Activated effector memory CD4-positive, alpha-beta T cell treated with anti-CD3 and anti-CD28 coated beads, Interleukin-2, amount 50 U/mL, for 16 hours (primary cell): ENCODE data around the gene RASSF3.
"Not testable (repeated sequence)": the region's sequence is repeated elsewhere in the genome, so short reads cannot be mapped to it uniquely, and the experiment has no call there.

Source experiments
- DNase-seq: peaks from one replicate; pipeline ENCODE4 v3.0.0-alpha.2; 2020

RASSF3 gene

DNA sequence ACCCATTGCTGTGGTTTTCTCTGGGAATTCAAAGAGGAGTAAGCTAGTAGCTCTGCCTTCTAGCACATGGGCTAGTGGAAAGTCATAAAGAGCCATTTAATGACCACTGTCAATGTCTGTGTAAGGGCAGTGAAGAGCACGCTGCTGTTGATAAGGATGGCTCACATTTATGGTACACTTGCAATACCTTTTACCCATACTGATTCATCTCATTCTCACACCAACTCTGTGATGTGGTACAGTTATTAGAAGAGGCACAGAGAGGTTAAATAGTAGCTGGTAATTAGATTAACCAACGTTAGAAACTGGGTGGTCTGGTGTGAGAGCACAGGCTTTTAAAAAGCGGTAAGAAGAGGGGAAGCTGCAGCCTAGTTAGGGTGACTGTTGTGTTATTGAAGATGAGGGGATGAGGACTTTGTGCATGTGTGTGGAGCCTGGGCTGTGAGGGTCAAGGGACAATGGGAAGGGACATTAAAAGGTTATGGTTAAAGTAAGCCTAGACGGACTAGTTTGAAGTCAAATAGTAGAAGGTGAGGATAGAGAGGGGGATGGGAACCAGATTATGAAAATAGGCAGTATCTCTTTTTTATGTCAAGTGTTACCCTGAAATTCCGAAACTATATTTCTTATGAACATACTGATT, 25.2 kb downstream of the RASSF3 start:
- no peak for DNase-seq

DNA sequence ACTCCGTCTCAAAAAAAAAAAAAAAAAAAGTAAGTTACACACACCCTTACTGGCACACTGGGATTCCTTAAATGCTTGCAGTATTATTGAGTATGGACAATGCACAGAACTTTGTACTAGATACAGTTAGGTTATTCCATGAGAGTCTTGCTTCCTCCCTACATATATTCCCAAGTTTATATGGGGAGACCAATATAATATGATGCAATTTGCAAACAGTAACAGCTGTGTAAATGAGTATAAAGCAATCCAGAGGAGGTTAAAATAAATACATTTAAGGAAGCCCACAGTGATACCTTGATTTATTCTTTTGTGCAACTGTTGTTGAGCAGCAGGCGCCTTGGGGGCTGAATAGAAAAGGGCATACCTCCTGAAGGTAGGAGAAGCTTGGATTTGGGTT, 26.6 kb downstream of the RASSF3 start:
- DNase-seq: no peak

DNA sequence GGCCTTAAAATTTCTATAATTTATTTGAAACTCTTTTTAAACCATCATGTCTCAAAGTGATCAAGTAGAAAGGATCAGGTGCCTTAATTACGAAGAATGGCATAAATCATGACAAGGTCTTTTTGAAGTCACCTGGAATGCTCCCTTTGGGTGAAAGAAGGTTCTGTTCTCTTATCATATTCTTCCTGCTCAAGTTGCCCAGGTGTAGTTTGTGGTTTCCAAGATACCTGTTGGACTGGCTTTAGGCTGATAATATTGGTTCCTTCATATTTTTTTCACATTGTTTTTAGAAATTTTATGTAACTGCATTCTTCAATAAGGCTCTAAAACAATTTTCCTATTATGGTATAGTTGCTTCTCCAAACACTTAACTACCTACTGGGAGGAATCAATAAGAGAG, 29.2 kb downstream of the RASSF3 start:
- no peak for DNase-seq

DNA sequence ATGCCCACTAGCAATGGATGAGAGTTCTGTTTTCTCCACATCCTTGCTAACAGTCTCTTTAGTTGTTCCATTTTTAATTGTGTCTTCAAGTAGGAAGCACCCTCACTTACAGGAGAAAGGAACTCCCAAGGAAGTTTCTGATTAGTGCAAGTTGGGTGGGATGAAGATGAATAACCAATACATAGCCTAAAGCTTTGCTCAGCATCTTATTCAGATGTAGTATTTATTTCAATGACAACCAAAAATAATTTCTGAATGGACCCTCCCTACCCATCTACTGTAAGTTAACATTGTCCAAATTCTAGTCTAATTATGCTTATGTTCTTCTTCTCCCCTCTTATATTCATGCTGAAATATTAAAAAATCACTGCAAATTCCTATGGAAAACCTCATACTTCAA, 36.0 kb downstream of the RASSF3 start:
- DNase-seq: no peak

DNA sequence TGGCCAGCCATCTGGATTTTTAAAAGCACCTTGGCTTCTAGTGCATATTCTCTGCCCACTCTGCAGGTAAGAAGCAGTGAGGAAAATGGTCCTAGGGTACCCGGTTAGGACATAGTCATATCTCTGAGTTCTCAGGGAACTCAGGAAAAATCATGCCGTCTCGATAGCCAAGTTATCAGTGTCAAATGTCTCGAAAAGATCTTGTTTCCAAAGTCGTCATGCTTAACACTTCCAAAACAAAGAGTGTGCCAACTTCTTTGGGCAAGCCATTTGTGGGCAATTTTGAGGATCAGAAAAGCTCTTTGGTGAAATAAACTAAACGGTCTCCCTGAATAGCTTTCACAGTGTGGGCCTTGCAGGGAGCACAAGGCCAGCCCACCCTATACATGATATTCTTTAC, 39.2 kb downstream of the RASSF3 start:
- DNase-seq: no peak

GRCh38 chr12:64650762-64651161, 40.5 kb downstream of the RASSF3 start:
- DNase-seq: no peak

DNA sequence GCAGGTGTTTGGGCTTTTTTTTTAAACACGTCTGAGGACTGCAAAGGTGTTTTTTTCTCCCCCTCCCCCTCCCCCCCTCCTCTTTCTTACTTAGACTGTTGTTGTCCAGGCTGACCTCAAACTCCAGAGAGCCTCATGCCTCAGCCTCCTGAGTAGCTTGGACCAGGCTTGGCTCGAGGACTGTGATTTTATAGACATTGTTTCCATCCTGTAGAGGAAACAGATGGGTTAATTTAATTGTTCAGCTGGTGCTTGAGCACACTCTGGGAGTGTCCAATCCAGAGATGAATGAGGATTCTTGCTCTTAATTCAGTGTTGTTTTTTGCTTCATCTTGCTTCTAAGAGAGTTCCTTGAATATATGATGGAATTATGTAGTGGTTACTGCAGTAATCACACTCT, 42.1 kb downstream of the RASSF3 start:
- DNase-seq: no peak

GRCh38 chr12:64653123-64653522, 42.8 kb downstream of the RASSF3 start:
- no peak for DNase-seq

- DNase-seq: not testable (repeated sequence)
These were observed 43.6 kb downstream of the RASSF3 start for GRCh38 chr12:64653907-64654306.

GRCh38 chr12:64655141-64655540, 44.8 kb downstream of the RASSF3 start:
- no peak for DNase-seq

- DNase-seq: no peak
These were observed 46.1 kb downstream of the RASSF3 start for GRCh38 chr12:64656429-64656828.

- no peak for DNase-seq
These were observed 48.7 kb downstream of the RASSF3 start for GRCh38 chr12:64658892-64659481.

- DNase-seq: peak; percentile 36
These were observed 50.1 kb downstream of the RASSF3 start for GRCh38 chr12:64660237-64661018.

DNA sequence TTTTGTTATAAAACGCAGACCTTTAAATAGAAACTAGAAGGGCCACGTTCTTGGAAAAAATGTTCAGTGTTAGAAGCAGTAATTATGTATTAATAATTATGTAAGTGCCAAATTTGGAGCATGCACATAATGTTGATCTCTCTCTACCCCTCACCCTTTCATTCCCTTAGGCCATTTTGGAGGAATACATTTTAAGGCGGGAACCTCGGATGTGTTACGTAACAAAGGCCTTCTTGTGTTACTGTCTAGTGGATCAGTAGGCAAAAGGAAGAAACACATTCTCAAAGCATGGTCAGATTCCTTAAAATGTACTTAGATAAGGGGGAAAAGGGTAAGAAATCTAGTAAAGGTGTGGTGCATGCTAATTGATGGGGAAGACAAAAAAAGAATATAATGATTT, 52.7 kb downstream of the RASSF3 start:
- no peak for DNase-seq

- DNase-seq: peak; percentile 84
These were observed 55.2 kb downstream of the RASSF3 start for GRCh38 chr12:64665514-64665913.

- DNase-seq: peak; percentile 54
These were observed 56.0 kb downstream of the RASSF3 start for GRCh38 chr12:64666054-64666914.

- DNase-seq: peak; percentile 60
These were observed 57.5 kb downstream of the RASSF3 start for GRCh38 chr12:64667793-64668192.

DNA sequence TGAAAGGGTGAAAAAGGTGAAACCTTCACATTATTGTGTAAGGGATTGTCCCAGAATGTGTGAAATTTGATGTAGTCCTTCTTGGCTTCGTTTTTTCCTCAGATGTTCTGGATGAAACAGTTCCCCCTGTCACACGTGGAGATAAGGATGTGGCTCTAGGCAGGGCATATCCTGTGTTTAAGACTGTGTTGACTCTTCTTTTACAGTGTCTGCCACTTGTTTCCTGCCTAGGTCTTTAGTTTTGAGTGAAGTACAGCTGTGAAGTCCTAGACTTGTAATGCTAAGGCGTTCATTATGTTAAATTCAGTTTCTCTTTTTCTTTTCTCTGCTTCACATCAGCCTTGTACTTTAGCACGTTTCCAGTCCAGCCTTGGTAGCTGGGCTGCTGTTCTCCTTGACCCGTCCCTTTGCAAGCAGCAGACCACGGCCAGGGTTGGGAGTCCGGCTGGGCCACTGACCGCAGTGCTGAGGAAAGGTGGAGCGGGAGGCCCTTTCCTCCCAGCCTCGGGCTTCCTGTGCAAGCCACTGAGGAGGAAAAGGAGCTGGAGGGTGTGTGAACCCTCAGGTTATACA, 59.1 kb downstream of the RASSF3 start:
- DNase-seq: peak; percentile 84

DNA sequence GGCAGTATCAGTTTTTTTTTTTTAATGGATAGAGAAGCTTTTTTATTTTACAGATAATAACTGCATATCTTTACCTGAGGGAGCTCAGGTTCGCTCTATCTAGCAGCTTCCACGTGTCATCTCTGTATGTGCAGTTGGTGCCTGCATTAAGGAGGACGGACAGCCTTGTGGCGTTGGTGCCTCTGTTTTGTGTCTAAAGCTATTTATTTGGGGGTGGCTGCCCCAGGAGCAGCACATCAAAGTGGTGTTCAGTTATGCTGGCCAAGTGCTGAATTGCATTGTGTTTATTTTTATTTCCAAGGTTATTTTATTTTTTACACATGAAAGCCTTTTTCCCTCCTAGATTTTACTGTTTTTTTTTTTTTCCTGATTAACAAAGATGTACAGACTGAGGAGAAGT, 59.7 kb downstream of the RASSF3 start:
- DNase-seq: peak; percentile 70

DNA sequence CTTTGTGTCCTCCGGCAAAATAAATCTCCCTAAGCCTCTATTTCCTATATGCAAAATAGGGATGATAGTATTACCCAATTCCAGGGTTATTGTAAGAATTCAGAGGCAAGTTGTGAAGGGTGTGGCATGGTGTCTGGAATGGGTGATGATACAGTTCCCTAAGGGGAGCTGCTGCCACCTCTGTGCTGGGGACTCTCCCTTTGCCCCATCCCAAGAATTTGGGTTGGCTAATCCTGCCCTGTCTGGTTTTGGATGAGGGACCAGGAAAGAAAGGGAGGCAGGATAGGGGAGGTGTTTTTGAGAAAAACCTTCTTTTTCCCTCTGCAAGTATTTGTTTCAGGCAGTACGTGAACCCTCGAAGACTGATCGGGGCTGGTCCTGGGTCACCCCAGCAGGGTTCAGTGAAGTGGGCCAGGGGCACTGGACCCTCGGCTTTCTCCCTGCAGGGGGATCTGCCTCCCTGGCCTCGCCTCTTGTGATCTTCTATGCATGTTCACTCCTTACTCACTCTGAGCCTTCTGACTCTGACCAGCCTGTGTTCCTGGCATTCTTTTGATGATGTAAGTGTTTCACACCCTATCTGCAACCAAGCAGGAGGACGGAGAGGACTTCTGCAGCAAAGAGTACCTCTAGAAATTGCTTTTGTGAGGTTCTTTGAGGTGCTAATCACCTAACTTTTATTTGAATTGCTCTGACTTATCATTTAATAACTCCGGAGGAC, 60.8 kb downstream of the RASSF3 start:
- DNase-seq: no peak

DNA sequence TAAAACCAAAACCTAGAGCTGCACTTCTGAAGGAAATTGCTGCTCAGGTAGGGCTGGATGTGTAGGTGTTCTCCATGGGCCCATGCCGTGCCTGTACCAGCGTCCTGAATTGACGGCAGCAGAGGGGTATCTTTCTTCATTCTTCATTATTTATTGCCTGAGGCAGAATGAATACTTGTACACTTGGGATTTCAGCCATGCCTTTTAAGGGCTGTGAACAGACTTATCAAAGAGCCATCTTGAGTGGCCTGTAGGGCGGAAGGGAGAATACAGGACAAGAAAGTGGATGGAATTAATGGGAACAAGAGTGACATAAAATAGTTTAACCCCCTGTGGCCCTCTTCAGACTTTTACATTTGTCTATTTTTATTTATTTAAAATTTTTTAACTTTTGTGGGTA, 61.4 kb downstream of the RASSF3 start:
- DNase-seq: no peak

GRCh38 chr12:64672925-64673409, 62.7 kb downstream of the RASSF3 start:
- peak; percentile 83 for DNase-seq
